K562 (cell line): ENCODE measurements around the gene PIK3R1. TPM values are rescaled to one million over a fixed set of nuclear protein-coding genes. Genes with fewer than 3 reads are reported as not detected.
A peak's percentile ranks its signal among the peaks of the same experiment; 100 is the strongest.

Experiments
- ATAC-seq: fragments of 200-7000 bp; cut with Tn5 transposase; 3 replicates; pipeline ENCODE4 v1.9.1; 2020; ENCODE audit warnings: moderate library complexity
- BruUV-seq: library from RNA; stranded (reverse); fragments of 400-500 nt; replicated peaks from 2 replicates; lab custom pipeline; 2021; lab: Mats Ljungman, UMichigan
- CTCF ChIA-PET: fragments of 300-600 bp; formaldehyde crosslinking; extraction: SDS; loops from one replicate; lab custom pipeline; 2021; ENCODE audit warnings: low intra/inter-chr PET ratio; lab: Yijun Ruan, JAX
- POLR2A ChIA-PET: fragments of 300-600, 350-650 bp; sonication (Branson Sonifier 250); formaldehyde crosslinking; extraction: SDS; loops from one replicate; lab custom pipeline; 2021; ENCODE audit warnings: antibody characterized with exemption, inconsistent platforms; lab: Yijun Ruan, JAX
- DNase-seq, 4 experiments: peaks; one replicate each; pipeline versions ENCODE4 v3.0.0 to v3.0.0-alpha.2; 2011 to 2018; ENCODE audit warnings: low spot score in 3 of 4, mixed read lengths in 3 of 4; ENCODE audit errors: extremely low read depth in 1 of 4
- FAIRE-seq: peaks from 2 replicates; lab custom pipeline; 2011; peaks lifted over from hg19 to GRCh38; lab: Jason Lieb, UNC
- H2AFZ ChIP-seq: 2 replicates; pipeline ENCODE4 v1.6.0; 2011; ENCODE audit warnings: low read depth, low read length, control low read depth, inconsistent platforms
- H3K27ac ChIP-seq: fragments of 200-600 bp; 3 replicates; pipeline ENCODE4 v1.8.0; 2011; ENCODE audit warnings: low read depth, mild to moderate bottlenecking, control low read depth, inconsistent platforms, low read length, moderate library complexity, mixed read lengths; ENCODE audit errors: extremely low read depth
- H3K27me3 ChIP-seq, 2 experiments: fragments of 300-600 bp in 1 of 2; 2 replicates in 1 of 2; 3 replicates in 1 of 2; pipeline versions ENCODE4 v1.6.0 to v1.8.0; 2011; ENCODE audit warnings: inconsistent platforms in 2 of 2, low read length in 2 of 2, mild to moderate bottlenecking in 1 of 2, mixed read lengths in 1 of 2, moderate library complexity in 1 of 2; ENCODE audit not compliant: control insufficient read depth in 2 of 2, insufficient read depth in 2 of 2
- H3K36me3 ChIP-seq: fragments of 300-600 bp; 3 replicates; pipeline ENCODE4 v1.8.0; 2011; ENCODE audit warnings: mild to moderate bottlenecking, low read length, inconsistent platforms; ENCODE audit not compliant: control insufficient read depth, insufficient read depth
- H3K4me1 ChIP-seq, 2 experiments: fragments of 200-600 bp in 1 of 2; replicated peaks in 1 of 2; 2 replicates in 1 of 2; 3 replicates in 1 of 2; pipeline versions ENCODE4 v1.5.1 to v1.8.0; 2011; ENCODE audit warnings: inconsistent platforms in 2 of 2, low read length in 2 of 2, mild to moderate bottlenecking in 1 of 2, mixed read lengths in 1 of 2, moderate library complexity in 1 of 2; ENCODE audit not compliant: control insufficient read depth in 2 of 2, insufficient read depth in 2 of 2
- H3K4me2 ChIP-seq: 2 replicates; pipeline ENCODE4 v1.6.1; 2011; ENCODE audit warnings: low read length, control low read depth, inconsistent platforms, mixed read lengths; ENCODE audit not compliant: insufficient read depth
- H3K4me3 ChIP-seq: fragments of 200-600 bp; sonication (generic), shearing (Covaris generic); 2 replicates; pipeline ENCODE4 v1.5.1; 2016; ENCODE audit warnings: control low read depth, inconsistent platforms
- H3K79me2 ChIP-seq: fragments of 200-600 bp; 3 replicates; pipeline ENCODE4 v1.8.0; 2011; ENCODE audit warnings: low read length, inconsistent platforms; ENCODE audit not compliant: control insufficient read depth, insufficient read depth
- H3K9ac ChIP-seq, 2 experiments: 2 replicates each; pipeline versions ENCODE4 v1.6.0 to v1.6.1; 2011; ENCODE audit warnings: low read depth in 2 of 2, low read length in 2 of 2, control low read depth in 1 of 2, inconsistent platforms in 1 of 2, mild to moderate bottlenecking in 1 of 2, mixed read lengths in 1 of 2; ENCODE audit not compliant: insufficient read depth in 1 of 2
- H3K9me1 ChIP-seq: one replicate; pipeline ENCODE4 v1.6.0; 2011; ENCODE audit warnings: inconsistent platforms, mild to moderate bottlenecking, low read length, moderate library complexity; ENCODE audit not compliant: control insufficient read depth, insufficient read depth
- H3K9me3 ChIP-seq: replicated peaks from 2 replicates; pipeline ENCODE4 v1.5.1; 2011; ENCODE audit warnings: low read depth, low read length, inconsistent platforms; ENCODE audit not compliant: control insufficient read depth, insufficient read depth
- H4K20me1 ChIP-seq: replicated peaks from 2 replicates; pipeline ENCODE4 v1.6.1; 2011; ENCODE audit warnings: low read length, inconsistent platforms, mixed read lengths; ENCODE audit not compliant: control insufficient read depth, insufficient read depth
- E2F1 ChIP-seq: sonication (generic); formaldehyde crosslinking; IDR thresholded peaks from 2 replicates; pipeline ENCODE4 v1.8.1; 2023; ENCODE audit warnings: mild to moderate bottlenecking, missing genetic modification reagents, moderate library complexity
- HOXB6 ChIP-seq: fragments of 250-450 bp; sonication (Bioruptor Pico); IDR thresholded peaks from 2 replicates; pipeline ENCODE4 v1.5.1; 2022; ENCODE audit warnings: mild to moderate bottlenecking, borderline replicate concordance
- MAFG ChIP-seq: fragments of 450-650 bp; conservative IDR thresholded peaks from 2 replicates; pipeline ENCODE4 v1.6.1; 2016; ENCODE audit warnings: missing genetic modification characterization, missing compliant biosample characterization
- PBX2 ChIP-seq, 2 experiments: IDR thresholded peaks in 1 of 2; conservative IDR thresholded peaks in 1 of 2; 2 replicates each; pipeline ENCODE4 v1.6.1; 2016; ENCODE audit warnings: low read depth in 2 of 2, mild to moderate bottlenecking in 1 of 2, missing compliant biosample characterization in 1 of 2, missing genetic modification characterization in 1 of 2, moderate library complexity in 1 of 2
- POLR2B ChIP-seq: fragments of 450-650 bp; IDR thresholded peaks from 2 replicates; pipeline ENCODE4 v1.6.1; 2018; ENCODE audit warnings: low read depth; ENCODE audit not compliant: partially characterized antibody
- POLR2H ChIP-seq: IDR thresholded peaks from 2 replicates; pipeline ENCODE4 v1.6.1; 2016; ENCODE audit warnings: missing genetic modification characterization, low read depth, mild to moderate bottlenecking, control low read depth, missing compliant biosample characterization, moderate library complexity
- PYGO2 ChIP-seq: fragments of 450-650 bp; IDR thresholded peaks from 2 replicates; pipeline ENCODE4 v1.6.1; 2016; ENCODE audit warnings: mild to moderate bottlenecking, missing genetic modification characterization, moderate library complexity, missing compliant biosample characterization
- ZNF143 ChIP-seq: sonication (generic); formaldehyde crosslinking; IDR thresholded peaks from 2 replicates; pipeline ENCODE4 v1.9.0; 2022; ENCODE audit warnings: mild to moderate bottlenecking, missing genetic modification reagents
- ZNF316 ChIP-seq: fragments of 450-650 bp; IDR thresholded peaks from 2 replicates; pipeline ENCODE4 v1.6.1; 2016
- WGBS: fragments of 100-300 bp; shearing (Covaris generic); methylation state at CpG from one replicate; pipeline ENCODE4 v1.1.6; 2016; ENCODE audit warnings: low coverage, mixed read lengths; ENCODE audit not compliant: insufficient coverage; ENCODE audit errors: missing lambda C conversion rate; 5-methylcytosine and 5-hydroxymethylcytosine counted together
- in situ Hi-C: fragments of 300-500 bp; cut with MboI; formaldehyde crosslinking; loops from 4 replicates; pipeline ENCODE4 v1.15.0; 2018; ENCODE audit warnings: inconsistent platforms, mixed read lengths
- intact Hi-C: fragments of 100-400 bp; cut with micrococcal nuclease; formaldehyde crosslinking; loops from 2 replicates; pipeline ENCODE4 v1.14.2; 2022
- polyA plus RNA-seq, 8 experiments: library from polyadenylated mRNA; depleted of rRNA in 4 of 8; stranded (reverse) in 5 of 8; unstranded in 3 of 8; fragments of >200 nt; fragmentation: Nextera tagmentation in 2 of 8; fragmentation: Illumina TruSeq in 1 of 8; extraction: Ambion mirVana in 2 of 8; extraction: Trizol in 1 of 8; gene quantifications; 2 replicates each; pipeline versions ENCODE4 v1.2.1 to v1.2.3, GENCODE V29; 2011 to 2014; ENCODE audit warnings: inconsistent platforms in 1 of 8, missing spikeins in 1 of 8
- total RNA-seq, 7 experiments: library from RNA; depleted of rRNA in 6 of 7; stranded (reverse); fragments of >200 nt in 6 of 7; fragmentation: Illumina TruSeq in 2 of 7; extraction: Trizol in 2 of 7; gene quantifications; 2 replicates each; pipeline versions ENCODE4 v1.2.1 to v1.2.3, GENCODE V29; 2011 to 2021; ENCODE audit warnings: low replicate concordance in 1 of 7
- TF ChIP-seq, protein P1 (sequence below): fragments of 250-450 bp; sonication (Bioruptor Pico); IDR thresholded peaks from 2 replicates; pipeline ENCODE4 v1.8.0; 2021; ENCODE audit warnings: borderline replicate concordance, mild to moderate bottlenecking, moderate library complexity; ENCODE audit not compliant: poor library complexity, severe bottlenecking

The PIK3R1 gene
- total and polyA plus RNA-seq, 9 of the 15 experiments (the other 6 are each of a cell fraction or from before 2014, with no cell fraction given): 1.1 to 9.7 (median 4.8) TPM

DNA sequence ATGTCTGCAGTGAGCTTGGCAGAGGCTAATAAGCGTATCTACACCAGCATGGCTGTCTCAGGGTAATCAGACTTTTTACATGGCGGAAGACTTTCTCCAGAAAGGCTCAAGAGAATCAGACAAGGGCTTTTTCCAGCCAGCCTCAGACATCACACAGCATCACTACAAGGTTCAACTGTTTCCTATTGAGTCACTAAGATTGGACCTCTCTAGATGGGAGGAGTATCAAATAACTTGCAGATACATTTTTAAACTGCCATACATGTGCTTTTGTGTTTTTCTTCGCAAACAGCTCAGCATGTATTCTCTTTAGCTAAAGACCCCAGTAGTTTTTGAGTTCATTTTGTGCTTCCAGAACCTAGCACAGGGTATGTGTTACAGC lies 22.9 kb upstream of the PIK3R1 start:
- FAIRE-seq (no peak), ATAC-seq (no peak), DNase-seq (no peak)
- H3K36me3 ChIP-seq: no peaks in the 10 kb centered on the region
- no peak overlapping the region for H2AFZ ChIP-seq
- CTCF ChIA-PET: no interaction called here
- peaks cover 0 to 1% of the 10 kb centered on the region in 2 experiments; a peak in 2 of 5 replicates for H3K4me1 ChIP-seq
- H3K79me2 ChIP-seq: no peaks in the 10 kb centered on the region
- no peak overlapping the region for H3K4me3 ChIP-seq
- no peaks in the 10 kb centered on the region for H3K9me3 ChIP-seq
- no peak overlapping the region for H3K4me2 ChIP-seq
- H4K20me1 ChIP-seq: no peaks in the 10 kb centered on the region
- no TSS peak for BruUV-seq
- no peaks in the 10 kb centered on the region for H3K9me1 ChIP-seq
- WGBS: 16% methylated on average over 3 of the region's 3 CpGs
- H3K27me3 ChIP-seq: peaks cover 16 to 23% of the 10 kb centered on the region in 2 experiments; a peak in 4 of 5 replicates
- H3K9ac ChIP-seq: no peak overlapping the region
- intact Hi-C loops (no loop called here), in situ Hi-C loops (no loop called here)
- no peak for TF ChIP-seq POLR2H (tag)
- POLR2A ChIA-PET: no interaction called here
- no peak overlapping the region for H3K27ac ChIP-seq

DNA sequence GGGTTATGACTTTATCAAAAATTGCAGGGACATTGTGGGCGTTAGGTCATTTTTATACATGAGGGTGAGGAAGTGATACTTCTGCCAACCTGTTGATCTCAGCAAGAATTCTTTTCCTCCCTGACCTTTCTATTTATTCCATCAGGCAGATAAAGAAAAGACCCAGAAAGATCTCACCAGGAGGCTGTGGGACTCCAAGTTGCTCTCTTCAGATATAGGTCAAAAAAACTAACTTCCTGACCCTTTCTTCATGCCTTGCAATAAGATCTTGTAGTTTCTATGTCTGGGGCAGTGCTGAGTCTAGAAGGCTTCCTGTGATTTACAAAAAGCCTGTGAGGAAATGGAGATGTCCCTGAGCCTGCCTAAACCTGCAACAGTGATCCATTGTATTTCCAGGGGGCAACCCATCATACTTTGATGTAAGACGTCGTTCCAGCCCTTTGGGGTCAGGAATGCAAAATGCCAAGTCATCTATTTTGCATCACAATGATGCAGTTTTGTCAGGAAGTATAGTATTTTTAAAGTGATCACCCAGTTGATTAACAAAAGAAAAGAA lies 22.0 kb upstream of the PIK3R1 start:
- no peak overlapping the region for H2AFZ ChIP-seq
- no peak for FAIRE-seq
- POLR2A ChIA-PET: interaction anchor here (0.9 kb wide), 1 partner anchor 10 kb away, joined by 5 read pairs; no protein-coding TSS in a partner anchor
- H3K9me1 ChIP-seq: no peaks in the 10 kb centered on the region
- no peak overlapping the region for H3K4me3 ChIP-seq
- no peaks in the 10 kb centered on the region for H4K20me1 ChIP-seq
- H3K27me3 ChIP-seq: peaks cover 13 to 17% of the 10 kb centered on the region in 2 experiments; a peak in 4 of 5 replicates
- H3K9ac ChIP-seq: no peak overlapping the region
- no peaks in the 10 kb centered on the region for H3K4me1 ChIP-seq
- no peaks in the 10 kb centered on the region for H3K36me3 ChIP-seq
- DNase-seq: no peak
- no peak overlapping the region for H3K27ac ChIP-seq
- ATAC-seq: no peak
- no TSS peak for BruUV-seq
- 0% methylated on average over 3 of the region's 3 CpGs for WGBS
- intact Hi-C loops: no loop called here
- in situ Hi-C loops: no loop called here
- H3K9me3 ChIP-seq: no peaks in the 10 kb centered on the region
- no peak overlapping the region for H3K4me2 ChIP-seq
- no peaks in the 10 kb centered on the region for H3K79me2 ChIP-seq
- CTCF ChIA-PET: no interaction called here
- peak; percentile 65 for TF ChIP-seq MAFG (tag)
- TF ChIP-seq HOXB6 (CRISPR knock-in tag): no peak
- TF ChIP-seq PYGO2: no peak
- no peak for TF ChIP-seq PBX2 (CRISPR knock-in tag; IDR thresholded peaks at IDR 0.05; ENCODE audit: low read depth)
- TF ChIP-seq PBX2 (tag; conservative IDR thresholded peaks at IDR 0.05; ENCODE audit: low read depth): no peak
- no peak for TF ChIP-seq ZNF143
- TF ChIP-seq POLR2B: no peak
- TF ChIP-seq ZNF316: peak; percentile 81
- TF ChIP-seq E2F1: no peak
- TF ChIP-seq, protein P1, sequence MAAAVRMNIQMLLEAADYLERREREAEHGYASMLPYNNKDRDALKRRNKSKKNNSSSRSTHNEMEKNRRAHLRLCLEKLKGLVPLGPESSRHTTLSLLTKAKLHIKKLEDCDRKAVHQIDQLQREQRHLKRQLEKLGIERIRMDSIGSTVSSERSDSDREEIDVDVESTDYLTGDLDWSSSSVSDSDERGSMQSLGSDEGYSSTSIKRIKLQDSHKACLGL (CRISPR knock-in tag): no peak
